OCI-M1 (cell line): ENCODE results near the gene ENC1.
"Not testable (repeated sequence)": the region's sequence is repeated elsewhere in the genome, so short reads cannot be mapped to it uniquely, and the experiment has no call there.

Source experiments
- DNase-seq: peaks from one replicate; lab custom pipeline; 2025; lab: John Stamatoyannopoulos, UW

The ENC1 gene

GRCh38 chr5:74640450-74640953, at the start of gene ENC1:
ENC1 (minus strand) TSS chr5:74640728; CDS start chr5:74636485, 4,243 bp downstream.
- peak; percentile 64 for DNase-seq

GRCh38 chr5:74686962-74687751, 46.6 kb upstream of the ENC1 start:
- no peak for DNase-seq

- no peak for DNase-seq
These were observed 45.6 kb upstream of the ENC1 start for GRCh38 chr5:74685979-74686631.

- DNase-seq: peak; percentile 80
These were observed 44.6 kb upstream of the ENC1 start, which contains the start of gene HEXB for GRCh38 chr5:74684900-74685851. HEXB (plus strand) TSS chr5:74685233; CDS start chr5:74685261, 28 bp downstream.

GRCh38 chr5:74679966-74680365, 39.4 kb upstream of the ENC1 start:
- DNase-seq: no peak

GRCh38 chr5:74679300-74679699, 38.8 kb upstream of the ENC1 start:
- not testable (repeated sequence) for DNase-seq

- not testable (repeated sequence) for DNase-seq
These were observed 37.6 kb upstream of the ENC1 start for GRCh38 chr5:74678123-74678522.

GRCh38 chr5:74676466-74676865, 35.9 kb upstream of the ENC1 start:
- DNase-seq: not testable (repeated sequence)

GRCh38 chr5:74673011-74673790, 32.7 kb upstream of the ENC1 start:
- peak; percentile 49 for DNase-seq

- DNase-seq: no peak
These were observed 31.8 kb upstream of the ENC1 start for GRCh38 chr5:74672215-74672877.

- DNase-seq: no peak
These were observed 30.0 kb upstream of the ENC1 start for GRCh38 chr5:74670396-74671038.

- DNase-seq: no peak
These were observed 29.3 kb upstream of the ENC1 start for GRCh38 chr5:74669821-74670220.

GRCh38 chr5:74667396-74667795, 26.9 kb upstream of the ENC1 start:
- DNase-seq: no peak

GRCh38 chr5:74665816-74666215, 25.3 kb upstream of the ENC1 start:
- DNase-seq: no peak

GRCh38 chr5:74665273-74665672, 24.7 kb upstream of the ENC1 start:
- DNase-seq: no peak

GRCh38 chr5:74664551-74664950, 24.0 kb upstream of the ENC1 start:
- no peak for DNase-seq

GRCh38 chr5:74660873-74661272, 20.3 kb upstream of the ENC1 start:
- no peak for DNase-seq

GRCh38 chr5:74660140-74660539, 19.6 kb upstream of the ENC1 start:
- no peak for DNase-seq

GRCh38 chr5:74659172-74659571, 18.6 kb upstream of the ENC1 start:
- DNase-seq: no peak

GRCh38 chr5:74657165-74657564, 16.6 kb upstream of the ENC1 start:
- DNase-seq: no peak
